Smooth muscle cell of the pulmonary artery (primary cell): ENCODE results near the gene NUTM2A. TPM values are rescaled to one million over a fixed set of nuclear protein-coding genes. Genes with fewer than 3 reads are reported as not detected.

ENCODE experiments used
- total RNA-seq: library from RNA; depleted of rRNA; stranded (reverse); fragments of >200 nt; gene quantifications from 2 replicates; pipeline ENCODE4 v1.2.3, GENCODE V29; 2014

Gene NUTM2A, protein sequence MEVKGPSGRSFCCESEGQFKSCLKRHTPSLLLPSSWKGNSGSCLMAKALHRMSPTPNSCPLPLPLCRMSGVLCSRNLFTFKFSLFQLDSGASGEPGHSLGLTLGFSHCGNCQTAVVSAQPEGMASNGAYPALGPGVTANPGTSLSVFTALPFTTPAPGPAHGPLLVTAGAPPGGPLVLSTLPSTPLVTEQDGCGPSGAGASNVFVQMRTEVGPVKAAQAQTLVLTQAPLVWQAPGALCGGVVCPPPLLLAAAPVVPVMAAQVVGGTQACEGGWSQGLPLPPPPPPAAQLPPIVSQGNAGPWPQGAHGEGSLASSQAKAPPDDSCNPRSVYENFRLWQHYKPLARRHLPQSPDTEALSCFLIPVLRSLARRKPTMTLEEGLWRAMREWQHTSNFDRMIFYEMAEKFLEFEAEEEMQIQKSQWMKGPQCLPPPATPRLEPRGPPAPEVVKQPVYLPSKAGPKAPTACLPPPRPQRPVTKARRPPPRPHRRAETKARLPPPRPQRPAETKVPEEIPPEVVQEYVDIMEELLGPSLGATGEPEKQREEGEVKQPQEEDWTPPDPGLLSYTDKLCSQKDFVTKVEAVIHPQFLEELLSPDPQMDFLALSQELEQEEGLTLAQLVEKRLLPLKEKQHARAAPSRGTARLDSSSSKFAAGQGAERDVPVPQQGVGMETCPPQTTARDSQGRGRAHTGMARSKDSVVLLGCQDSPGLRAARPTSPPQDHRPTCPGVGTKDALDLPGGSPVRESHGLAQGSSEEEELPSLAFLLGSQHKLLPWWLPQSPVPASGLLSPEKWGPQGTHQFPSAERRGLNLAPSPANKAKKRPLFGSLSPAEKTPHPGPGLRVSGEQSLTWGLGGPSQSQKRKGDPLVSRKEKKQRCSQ
- 0.46 and 0.56 TPM in 2 replicates for total RNA-seq

GRCh38 chr10:87225148-87225547 is at the start of gene NUTM2A:
TSS of gene NUTM2A (plus strand) at chr10:87225448. CDS start at chr10:87225831, 383 bp downstream.

Other genes starting within 250 kb of the NUTM2A start
- gene FAM25A, start 205.2 kb upstream of the NUTM2A start, total RNA-seq = not detected in 2 replicates
- 205 and 225 TPM in 2 replicates for gene GLUD1, start 130.6 kb upstream of the NUTM2A start, total RNA-seq
- gene SHLD2, start 130.2 kb upstream of the NUTM2A start, total RNA-seq = 22.0 and 25.9 TPM in 2 replicates
- gene NUTM2D, start 132.3 kb downstream of the NUTM2A start, total RNA-seq = 1.9 and 2.1 TPM in 2 replicates